Astrocyte (in vitro differentiated cells and primary cell): ENCODE measurements around the gene FITM2. TPM values are rescaled to one million over a fixed set of nuclear protein-coding genes. Genes with fewer than 3 reads are reported as not detected.
A peak's percentile ranks its signal among the peaks of the same experiment; 100 is the strongest.

Experiments used
- DNase-seq: peaks from one replicate; pipeline ENCODE4 v3.0.0-alpha.2; 2010; ENCODE audit warnings: low read depth
- FAIRE-seq: peaks from 2 replicates; lab custom pipeline; 2011; peaks lifted over from hg19 to GRCh38; lab: Jason Lieb, UNC
- H2AFZ ChIP-seq: 2 replicates; pipeline ENCODE4 v1.6.0; 2012; ENCODE audit warnings: low read depth, low read length, inconsistent platforms
- H3K27ac ChIP-seq: 2 replicates; pipeline ENCODE4 v1.5.1; 2011; ENCODE audit warnings: low read depth, low read length, inconsistent platforms
- H3K27me3 ChIP-seq: 2 replicates; pipeline ENCODE4 v1.6.0; 2011; ENCODE audit warnings: low read length, inconsistent platforms; ENCODE audit not compliant: insufficient read depth
- H3K36me3 ChIP-seq: 2 replicates; pipeline ENCODE4 v1.5.1; 2011; ENCODE audit warnings: low read length, inconsistent platforms; ENCODE audit not compliant: insufficient read depth
- H3K4me1 ChIP-seq: 2 replicates; pipeline ENCODE4 v1.5.1; 2011; ENCODE audit warnings: low read length, inconsistent platforms; ENCODE audit not compliant: insufficient read depth
- H3K4me2 ChIP-seq: 2 replicates; pipeline ENCODE4 v1.6.0; 2012; ENCODE audit warnings: low read length, inconsistent platforms
- H3K4me3 ChIP-seq: 2 replicates; pipeline ENCODE4 v1.5.1; 2011; ENCODE audit warnings: low read depth, mild to moderate bottlenecking, low read length, inconsistent platforms; ENCODE audit not compliant: insufficient read depth
- H3K79me2 ChIP-seq: 2 replicates; pipeline ENCODE4 v1.6.0; 2012; ENCODE audit warnings: mild to moderate bottlenecking, low read length, inconsistent platforms; ENCODE audit not compliant: insufficient read depth
- H3K9ac ChIP-seq: 2 replicates; pipeline ENCODE4 v1.6.0; 2012; ENCODE audit warnings: mild to moderate bottlenecking, low read length, inconsistent platforms
- H3K9me3 ChIP-seq: 2 replicates; pipeline ENCODE4 v1.5.1; 2012; ENCODE audit warnings: low read depth, mild to moderate bottlenecking, low read length, inconsistent platforms; ENCODE audit not compliant: insufficient read depth
- H4K20me1 ChIP-seq: 2 replicates; pipeline ENCODE4 v1.6.0; 2012; ENCODE audit warnings: low read length, inconsistent platforms; ENCODE audit not compliant: insufficient read depth
- H3K27ac Mint-ChIP-seq: one replicate; pipeline ENCODE4 v1.8.0; 2021; ENCODE audit warnings: mild to moderate bottlenecking, mixed read lengths; ENCODE audit not compliant: unreplicated experiment
- H3K27me3 Mint-ChIP-seq: one replicate; pipeline ENCODE4 v1.8.0; 2021; ENCODE audit warnings: low read depth, mixed read lengths; ENCODE audit not compliant: unreplicated experiment
- H3K36me3 Mint-ChIP-seq: one replicate; pipeline ENCODE4 v1.8.0; 2021; ENCODE audit warnings: low read depth, mixed read lengths; ENCODE audit not compliant: unreplicated experiment
- H3K4me1 Mint-ChIP-seq: one replicate; pipeline ENCODE4 v1.8.0; 2021; ENCODE audit warnings: low read depth, mixed read lengths; ENCODE audit not compliant: unreplicated experiment
- H3K4me3 Mint-ChIP-seq: one replicate; pipeline ENCODE4 v1.8.0; 2021; ENCODE audit warnings: mild to moderate bottlenecking, moderate library complexity, mixed read lengths; ENCODE audit not compliant: unreplicated experiment
- H3K9me3 Mint-ChIP-seq: one replicate; pipeline ENCODE4 v1.8.0; 2021; ENCODE audit warnings: mild to moderate bottlenecking, mixed read lengths; ENCODE audit not compliant: unreplicated experiment
- EZH2 ChIP-seq: IDR thresholded peaks from 2 replicates; pipeline ENCODE4 v1.6.1; 2012; ENCODE audit warnings: mild to moderate bottlenecking, low read length, inconsistent platforms; ENCODE audit not compliant: insufficient read depth
- total RNA-seq: library from RNA; stranded (reverse); gene quantifications from 2 replicates; pipeline ENCODE4 v1.2.1, GENCODE V29; 2021
- TF ChIP-seq, protein P1 (sequence below): IDR thresholded peaks from 2 replicates; pipeline ENCODE4 v1.5.1; 2011; ENCODE audit warnings: low read depth, mild to moderate bottlenecking, inconsistent platforms, low read length, moderate library complexity; ENCODE audit not compliant: insufficient read depth

The FITM2 gene
- total RNA-seq, 1 donor from 2014 or later = 6.3 TPM

DNA sequence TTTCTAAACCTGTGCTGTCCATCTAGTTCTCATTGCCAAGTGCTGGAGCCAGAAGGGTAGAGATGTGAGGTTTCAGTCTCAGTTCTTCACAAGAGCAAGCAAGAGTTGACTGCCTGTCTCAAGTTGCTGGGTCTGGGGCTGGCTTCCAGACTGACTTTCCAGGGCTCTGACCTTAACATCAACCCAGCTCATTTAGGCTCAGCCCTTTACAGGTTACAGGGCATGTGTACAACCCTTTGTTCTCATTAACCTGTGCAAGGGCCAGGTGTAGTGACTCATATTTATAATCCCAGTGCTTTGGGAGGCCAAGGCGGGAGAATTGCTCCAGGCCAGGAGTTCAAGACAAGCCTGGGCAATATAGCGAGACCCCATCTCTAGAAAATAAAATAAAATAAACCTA is 30.6 kb downstream of the FITM2 start:
- no peak overlapping the region for H3K4me2 ChIP-seq
- no peaks in the 10 kb centered on the region for H4K20me1 ChIP-seq
- H3K4me3 Mint-ChIP-seq = no peak overlapping the region
- no peak overlapping the region for H3K9ac ChIP-seq
- no peak overlapping the region for H3K4me3 ChIP-seq
- TF ChIP-seq EZH2 = no peak
- TF ChIP-seq, protein P1, sequence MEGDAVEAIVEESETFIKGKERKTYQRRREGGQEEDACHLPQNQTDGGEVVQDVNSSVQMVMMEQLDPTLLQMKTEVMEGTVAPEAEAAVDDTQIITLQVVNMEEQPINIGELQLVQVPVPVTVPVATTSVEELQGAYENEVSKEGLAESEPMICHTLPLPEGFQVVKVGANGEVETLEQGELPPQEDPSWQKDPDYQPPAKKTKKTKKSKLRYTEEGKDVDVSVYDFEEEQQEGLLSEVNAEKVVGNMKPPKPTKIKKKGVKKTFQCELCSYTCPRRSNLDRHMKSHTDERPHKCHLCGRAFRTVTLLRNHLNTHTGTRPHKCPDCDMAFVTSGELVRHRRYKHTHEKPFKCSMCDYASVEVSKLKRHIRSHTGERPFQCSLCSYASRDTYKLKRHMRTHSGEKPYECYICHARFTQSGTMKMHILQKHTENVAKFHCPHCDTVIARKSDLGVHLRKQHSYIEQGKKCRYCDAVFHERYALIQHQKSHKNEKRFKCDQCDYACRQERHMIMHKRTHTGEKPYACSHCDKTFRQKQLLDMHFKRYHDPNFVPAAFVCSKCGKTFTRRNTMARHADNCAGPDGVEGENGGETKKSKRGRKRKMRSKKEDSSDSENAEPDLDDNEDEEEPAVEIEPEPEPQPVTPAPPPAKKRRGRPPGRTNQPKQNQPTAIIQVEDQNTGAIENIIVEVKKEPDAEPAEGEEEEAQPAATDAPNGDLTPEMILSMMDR = no peak
- no peaks in the 10 kb centered on the region for H3K36me3 ChIP-seq
- no peak overlapping the region for H2AFZ ChIP-seq
- no peak overlapping the region for H3K27ac Mint-ChIP-seq
- H3K4me1 Mint-ChIP-seq = peaks cover 4% of the 10 kb centered on the region
- no peaks in the 10 kb centered on the region for H3K27me3 ChIP-seq
- no peaks in the 10 kb centered on the region for H3K79me2 ChIP-seq
- H3K9me3 Mint-ChIP-seq = no peaks in the 10 kb centered on the region
- no peaks in the 10 kb centered on the region for H3K9me3 ChIP-seq
- no peaks in the 10 kb centered on the region for H3K36me3 Mint-ChIP-seq
- FAIRE-seq (no peak), DNase-seq (no peak)
- H3K4me1 ChIP-seq = peaks cover 15% of the 10 kb centered on the region
- no peak overlapping the region for H3K27ac ChIP-seq
- H3K27me3 Mint-ChIP-seq = peaks cover 9% of the 10 kb centered on the region

DNA sequence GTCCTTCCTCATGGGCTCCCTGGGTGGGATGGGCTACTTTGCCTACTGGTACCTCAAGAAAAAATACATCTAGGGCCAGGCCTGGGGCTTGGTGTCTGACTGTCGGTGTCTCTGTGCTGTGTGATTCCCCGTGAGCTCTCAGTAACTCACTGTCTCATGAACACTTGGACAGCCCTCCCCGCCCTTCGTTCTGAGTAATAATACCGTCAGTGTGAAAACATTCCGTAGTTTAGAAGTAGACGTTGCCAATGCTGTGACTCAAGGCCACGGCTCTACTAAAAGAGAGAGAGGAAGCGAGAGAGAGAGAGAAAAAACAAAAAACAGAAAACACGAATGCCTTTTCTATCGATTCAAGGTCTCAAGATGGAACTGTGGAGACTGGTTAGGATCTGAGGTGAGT is 31.8 kb downstream of the FITM2 start:
- H3K27me3 ChIP-seq = peaks cover under 1% of the 10 kb centered on the region
- FAIRE-seq = no peak
- H3K4me1 Mint-ChIP-seq = peaks cover 2% of the 10 kb centered on the region

More for the DNA sequence above, 31.8 kb downstream of the FITM2 start:
- peaks cover 9% of the 10 kb centered on the region for H3K27me3 Mint-ChIP-seq
- H3K27ac Mint-ChIP-seq = no peak overlapping the region
- Histone ChIP-seq H3K79me2 (no peaks in the 10 kb centered on the region), H2AFZ (peak overlapping the region; percentile 85), H3K4me2 (peak overlapping the region; percentile 73), H3K9me3 (no peaks in the 10 kb centered on the region), H4K20me1 (no peaks in the 10 kb centered on the region), H3K9ac (peak overlapping the region; percentile 55), H3K4me1 (peaks cover 15% of the 10 kb centered on the region), H3K27ac (peak overlapping the region; percentile 83), H3K4me3 (peak overlapping the region; percentile 24), H3K36me3 (no peaks in the 10 kb centered on the region)
- no peak for TF ChIP-seq EZH2
- TF ChIP-seq, protein P1 = no peak
- H3K36me3 Mint-ChIP-seq = no peaks in the 10 kb centered on the region
- peak; percentile 91 for DNase-seq
- no peak overlapping the region for H3K4me3 Mint-ChIP-seq
- H3K9me3 Mint-ChIP-seq = no peaks in the 10 kb centered on the region
